Keratinocyte (primary cell): ENCODE data around the gene SPTAN1. TPM values are rescaled to one million over a fixed set of nuclear protein-coding genes. Genes with fewer than 3 reads are reported as not detected.

ENCODE experiments used
- DNase-seq: peaks from one replicate; pipeline ENCODE4 v3.0.0-alpha.2; 2011; ENCODE audit warnings: low read depth, missing footprints, low spot score
- FAIRE-seq: peaks from 2 replicates; lab custom pipeline; 2011; peaks lifted over from hg19 to GRCh38; lab: Jason Lieb, UNC
- H2AFZ ChIP-seq: 2 replicates; pipeline ENCODE4 v1.6.0; 2012; ENCODE audit warnings: low read length, control low read depth, inconsistent platforms; ENCODE audit not compliant: control insufficient read depth
- H3K27ac ChIP-seq: 2 replicates; pipeline ENCODE4 v1.5.1; 2011; ENCODE audit warnings: low read length; ENCODE audit not compliant: control insufficient read depth, insufficient read depth
- H3K27me3 ChIP-seq: 3 replicates; pipeline ENCODE4 v1.6.0; 2011; ENCODE audit warnings: low read length; ENCODE audit not compliant: control insufficient read depth, insufficient read depth; ENCODE audit errors: extremely low read depth
- H3K36me3 ChIP-seq, 2 experiments: 2 replicates in 1 of 2; 3 replicates in 1 of 2; pipeline ENCODE4 v1.5.1; 2011; ENCODE audit warnings: low read length in 2 of 2, mild to moderate bottlenecking in 1 of 2; ENCODE audit not compliant: control insufficient read depth in 2 of 2, insufficient read depth in 2 of 2; ENCODE audit errors: extremely low read depth in 1 of 2
- H3K4me1 ChIP-seq: 3 replicates; pipeline ENCODE4 v1.5.1; 2011; ENCODE audit warnings: low read length; ENCODE audit not compliant: control insufficient read depth, insufficient read depth; ENCODE audit errors: extremely low read depth
- H3K4me2 ChIP-seq: 3 replicates; pipeline ENCODE4 v1.6.0; 2011; ENCODE audit warnings: low read depth, low read length; ENCODE audit not compliant: control insufficient read depth, insufficient read depth; ENCODE audit errors: extremely low read depth
- H3K4me3 ChIP-seq, 3 experiments: fragments of 200-600 bp in 1 of 3; sonication (generic) in 1 of 3; 2 replicates in 2 of 3; 3 replicates in 1 of 3; pipeline ENCODE4 v1.5.1; 2011 to 2016; ENCODE audit warnings: low read length in 3 of 3, mild to moderate bottlenecking in 3 of 3, control low read depth in 2 of 3, inconsistent platforms in 1 of 3, low read depth in 1 of 3, mixed read lengths in 1 of 3, mixed run types in 1 of 3, moderate library complexity in 1 of 3; ENCODE audit not compliant: control insufficient read depth in 2 of 3, insufficient read depth in 2 of 3; ENCODE audit errors: extremely low read depth in 1 of 3
- H3K79me2 ChIP-seq: 2 replicates; pipeline ENCODE4 v1.6.0; 2012; ENCODE audit warnings: low read length; ENCODE audit not compliant: control insufficient read depth, insufficient read depth
- H3K9ac ChIP-seq: 3 replicates; pipeline ENCODE4 v1.6.0; 2011; ENCODE audit warnings: low read length; ENCODE audit not compliant: control insufficient read depth, insufficient read depth; ENCODE audit errors: extremely low read depth
- H3K9me1 ChIP-seq: 3 replicates; pipeline ENCODE4 v1.6.0; 2011; ENCODE audit warnings: low read length; ENCODE audit not compliant: control insufficient read depth, insufficient read depth; ENCODE audit errors: extremely low read depth
- H3K9me3 ChIP-seq: 2 replicates; pipeline ENCODE4 v1.5.1; 2012; ENCODE audit warnings: low read depth, low read length; ENCODE audit not compliant: control insufficient read depth
- H4K20me1 ChIP-seq: 3 replicates; pipeline ENCODE4 v1.6.0; 2011; ENCODE audit warnings: low read length; ENCODE audit not compliant: control insufficient read depth, insufficient read depth; ENCODE audit errors: extremely low read depth
- CTCF ChIP-seq, 3 experiments: IDR thresholded peaks in 1 of 3; conservative IDR thresholded peaks in 1 of 3; optimal IDR thresholded peaks in 1 of 3; 2 replicates in 2 of 3; 3 replicates in 1 of 3; pipeline versions ENCODE3 to v1.5.1; 2011; ENCODE audit warnings: low read length in 3 of 3, mild to moderate bottlenecking in 3 of 3, moderate library complexity in 2 of 3, control low read depth in 1 of 3, inconsistent platforms in 1 of 3; ENCODE audit not compliant: insufficient read depth in 2 of 3; ENCODE audit errors: extremely low read depth in 1 of 3
- EZH2 ChIP-seq: IDR thresholded peaks from one replicate; pipeline ENCODE4 v1.6.1; 2012; ENCODE audit warnings: inconsistent platforms, mild to moderate bottlenecking, low read length, moderate library complexity
- dilution Hi-C: fragments of 300-500 bp; cut with MboI; formaldehyde crosslinking; loops from one replicate; pipeline ENCODE4 v1.7.0; 2020; ENCODE audit warnings: low sequenced_read_pairs; ENCODE audit not compliant: extremely low pct_ligation_motif_present
- polyA plus RNA-seq, 5 experiments: library from polyadenylated mRNA; depleted of rRNA in 3 of 5; stranded (reverse) in 3 of 5; stranded (forward) in 1 of 5; unstranded in 1 of 5; fragments of >200 nt; gene quantifications; 1 replicate in 1 of 5; 2 replicates in 3 of 5; 3 replicates in 1 of 5; pipeline versions ENCODE4 v1.2.1 to v1.2.3, GENCODE V29; 2011 to 2012; ENCODE audit warnings: missing spikeins in 2 of 5, low read depth in 1 of 5, low replicate concordance in 1 of 5

The SPTAN1 gene
- polyA plus RNA-seq, 1 donor (not counting 4 experiments of a cell fraction or from before 2014, with no cell fraction given) = 98.7 TPM

GRCh38 chr9:128619779-128620178 lies 67.4 kb downstream of the SPTAN1 start:
- TF ChIP-seq CTCF (optimal IDR thresholded peaks at IDR 0.05 in 1 of 3, IDR thresholded peaks at IDR 0.05 in 1 of 3, conservative IDR thresholded peaks at IDR 0.05 in 1 of 3; ENCODE audit: extremely low read depth in 1 of 3, insufficient read depth in 2 of 3, low read length in 3 of 3) = no peak
- Histone ChIP-seq H3K9ac (no peak overlapping the region), H3K4me3 (no peak overlapping the region), H3K9me1 (no peaks in the 10 kb centered on the region), H3K9me3 (no peaks in the 10 kb centered on the region), H3K27me3 (no peaks in the 10 kb centered on the region), H3K36me3 (peaks cover 49 to 68% of the 10 kb centered on the region in 2 experiments), H4K20me1 (peaks cover 3% of the 10 kb centered on the region), H3K4me1 (no peaks in the 10 kb centered on the region), H3K27ac (no peak overlapping the region), H2AFZ (no peak overlapping the region), H3K79me2 (no peaks in the 10 kb centered on the region), H3K4me2 (no peak overlapping the region)
- FAIRE-seq (no peak), DNase-seq (no peak)
- dilution Hi-C loops = no loop called here

GRCh38 chr9:128621730-128622455 lies 69.5 kb downstream of the SPTAN1 start:
- no peak overlapping the region for H3K9ac ChIP-seq

More at GRCh38 chr9:128621730-128622455, 69.5 kb downstream of the SPTAN1 start:
- Histone ChIP-seq H3K9me3 (no peaks in the 10 kb centered on the region), H4K20me1 (peaks cover 3% of the 10 kb centered on the region), H3K4me1 (no peaks in the 10 kb centered on the region), H3K9me1 (no peaks in the 10 kb centered on the region), H3K27ac (no peak overlapping the region), H2AFZ (no peak overlapping the region), H3K4me3 (no peak overlapping the region), H3K36me3 (peaks cover 62 to 76% of the 10 kb centered on the region in 2 experiments), H3K4me2 (no peak overlapping the region), H3K79me2 (no peaks in the 10 kb centered on the region), H3K27me3 (no peaks in the 10 kb centered on the region)
- dilution Hi-C loops = no loop called here
- DNase-seq (no peak), FAIRE-seq (no peak)
- TF ChIP-seq EZH2 (no peak), CTCF (optimal IDR thresholded peaks at IDR 0.05 in 1 of 3, IDR thresholded peaks at IDR 0.05 in 1 of 3, conservative IDR thresholded peaks at IDR 0.05 in 1 of 3; ENCODE audit: extremely low read depth in 1 of 3, insufficient read depth in 2 of 3, low read length in 3 of 3) (no peak)
